Spinal cord (tissue), 10 donors: Measurements from ENCODE around the gene CIAO3. TPM values are rescaled to one million over a fixed set of nuclear protein-coding genes. Genes with fewer than 3 reads are reported as not detected.
"Not testable (repeated sequence)": the region's sequence is repeated elsewhere in the genome, so short reads cannot be mapped to it uniquely, and the experiment has no call there.

Experiments used
- DNase-seq, 6 donors: peaks; one replicate each; pipeline versions ENCODE4 v3.0.0 to v3.0.0-alpha.2; 2013 to 2015; ENCODE audit warnings: low spot score in 6 of 6, low read depth in 4 of 6
- H3K27ac ChIP-seq: one replicate; pipeline ENCODE4 v1.5.1; 2013; ENCODE audit warnings: low read depth, low read length, control low read depth
- H3K27me3 ChIP-seq: one replicate; pipeline ENCODE4 v1.6.1; 2013; ENCODE audit warnings: low read length; ENCODE audit not compliant: control insufficient read depth, insufficient read depth
- H3K36me3 ChIP-seq: one replicate; pipeline ENCODE4 v1.6.1; 2013; ENCODE audit warnings: low read length; ENCODE audit not compliant: control insufficient read depth, insufficient read depth
- H3K4me1 ChIP-seq: one replicate; pipeline ENCODE4 v1.6.1; 2013; ENCODE audit warnings: low read length; ENCODE audit not compliant: control insufficient read depth, insufficient read depth
- H3K4me3 ChIP-seq: one replicate; pipeline ENCODE4 v1.5.1; 2013; ENCODE audit warnings: low read depth, low read length, control low read depth
- H3K9me3 ChIP-seq: one replicate; pipeline ENCODE4 v1.6.1; 2013; ENCODE audit warnings: low read length; ENCODE audit not compliant: control insufficient read depth, insufficient read depth
- WGBS: methylation state at CpG from one replicate; pipeline ENCODE4 v1.1.5; 2013; ENCODE audit warnings: missing lambda C conversion rate; ENCODE audit not compliant: insufficient coverage; 5-methylcytosine and 5-hydroxymethylcytosine counted together
- polyA plus RNA-seq, 2 donors: library from polyadenylated mRNA; unstranded; fragments of 120-200 nt; gene quantifications; one replicate each; pipeline ENCODE4 v1.2.1, GENCODE V29; 2013; ENCODE audit not compliant: insufficient read length in 2 of 2
- total RNA-seq, 2 donors: library from RNA; depleted of rRNA in 1 of 2; stranded (reverse); fragments of 120-200 nt in 1 of 2; fragments of >200 nt in 1 of 2; gene quantifications; one replicate each; pipeline versions ENCODE4 v1.2.3 to v1.2.4, GENCODE V29; 2013 to 2014
- donor health status: healthy.

CIAO3 gene
- total and polyA plus RNA-seq, 4 donors = 29.9 to 47.9 (median 38.3) TPM

GRCh38 chr16:761625-762513, 21.1 kb upstream of the CIAO3 start:
- H3K27me3 ChIP-seq = no peaks in the 10 kb centered on the region

GRCh38 chr16:760545-761343, 19.9 kb upstream of the CIAO3 start, which contains the start of gene MSLN:
TSS of gene MSLN (plus strand) at chr16:760734. CDS start at chr16:762681, 1,947 bp downstream.
- Histone ChIP-seq H3K4me1 (no peaks in the 10 kb centered on the region), H3K27me3 (no peaks in the 10 kb centered on the region), H3K9me3 (no peaks in the 10 kb centered on the region), H3K4me3 (no peak within 1 kb of the TSS), H3K27ac (no peak within 1 kb of the TSS), H3K36me3 (no peaks in the 10 kb centered on the region)
- no peak for DNase-seq
- WGBS = 71% methylated on average over 37 of the region's 37 CpGs

More at GRCh38 chr16:761625-762513, 21.1 kb upstream of the CIAO3 start:
- H3K27ac ChIP-seq = no peak overlapping the region
- DNase-seq = no peak
- WGBS = 58% methylated on average over 18 of the region's 22 CpGs
- no peaks in the 10 kb centered on the region for H3K9me3 ChIP-seq
- no peak overlapping the region for H3K4me3 ChIP-seq
- H3K4me1 ChIP-seq = no peaks in the 10 kb centered on the region
- no peaks in the 10 kb centered on the region for H3K36me3 ChIP-seq

- Histone ChIP-seq H3K4me3 (no peak overlapping the region), H3K9me3 (no peaks in the 10 kb centered on the region), H3K27me3 (no peaks in the 10 kb centered on the region), H3K36me3 (no peaks in the 10 kb centered on the region), H3K27ac (no peak overlapping the region), H3K4me1 (no peaks in the 10 kb centered on the region)
- DNase-seq = no peak
- WGBS = 81% methylated on average over 15 of the region's 15 CpGs
Observed at GRCh38 chr16:760065-760464, 19.3 kb upstream of the CIAO3 start.

- Histone ChIP-seq H3K36me3 (no peaks in the 10 kb centered on the region), H3K27me3 (no peaks in the 10 kb centered on the region), H3K27ac (no peak overlapping the region), H3K4me1 (no peaks in the 10 kb centered on the region), H3K4me3 (no peak overlapping the region), H3K9me3 (no peaks in the 10 kb centered on the region)
- 84% methylated on average over 31 of the region's 34 CpGs for WGBS
- DNase-seq = no peak
Observed at GRCh38 chr16:759110-759910, 18.5 kb upstream of the CIAO3 start.

- 90% methylated on average over 2 of the region's 5 CpGs for WGBS
Observed at GRCh38 chr16:756428-756827, 15.6 kb upstream of the CIAO3 start.

GRCh38 chr16:754656-755055, 13.9 kb upstream of the CIAO3 start:
- WGBS = 82% methylated on average over 6 of the region's 11 CpGs
- Histone ChIP-seq H3K36me3 (no peaks in the 10 kb centered on the region), H3K4me3 (no peak overlapping the region), H3K9me3 (no peaks in the 10 kb centered on the region), H3K27me3 (peaks cover 9% of the 10 kb centered on the region), H3K27ac (no peak overlapping the region), H3K4me1 (peaks cover 5% of the 10 kb centered on the region)
- no peak for DNase-seq

More at GRCh38 chr16:756428-756827, 15.6 kb upstream of the CIAO3 start:
- Histone ChIP-seq H3K36me3 (no peaks in the 10 kb centered on the region), H3K4me3 (no peak overlapping the region), H3K27me3 (peaks cover 7% of the 10 kb centered on the region), H3K9me3 (no peaks in the 10 kb centered on the region), H3K4me1 (peaks cover 5% of the 10 kb centered on the region), H3K27ac (no peak overlapping the region)
- DNase-seq = no peak

- WGBS = 99% methylated on average over 9 of the region's 11 CpGs
- not testable (repeated sequence) for H3K9me3 ChIP-seq, H3K36me3 ChIP-seq, DNase-seq, H3K4me3 ChIP-seq, H3K27me3 ChIP-seq, H3K4me1 ChIP-seq, H3K27ac ChIP-seq
Observed at GRCh38 chr16:754121-754607, 13.4 kb upstream of the CIAO3 start.

- Histone ChIP-seq H3K9me3 (no peaks in the 10 kb centered on the region), H3K36me3 (no peaks in the 10 kb centered on the region), H3K27ac (no peak overlapping the region), H3K4me1 (peaks cover 5% of the 10 kb centered on the region), H3K4me3 (no peak overlapping the region), H3K27me3 (peaks cover 9% of the 10 kb centered on the region)
- 6% methylated on average over 4 of the region's 10 CpGs for WGBS
- DNase-seq = no peak
Observed at GRCh38 chr16:752007-752312, 11.2 kb upstream of the CIAO3 start.
